Left cardiac atrium (tissue), 4 donors: ENCODE results near the gene CCDC178. TPM values are rescaled to one million over a fixed set of nuclear protein-coding genes. Genes with fewer than 3 reads are reported as not detected.
"Not testable (repeated sequence)": the region's sequence is repeated elsewhere in the genome, so short reads cannot be mapped to it uniquely, and the experiment has no call there.

ENCODE experiments used
- ATAC-seq, 2 donors: fragments of 200-7000 bp; cut with Tn5 transposase; one replicate each; pipeline ENCODE4 v1.9.1; 2020; ENCODE audit warnings: mild to moderate bottlenecking in 2 of 2, moderate library complexity in 2 of 2
- DNase-seq: peaks from one replicate; pipeline ENCODE4 v3.0.0-alpha.2; 2020
- intact Hi-C, 2 donors: fragments of 100-400 bp; cut with DNase I; formaldehyde crosslinking; loops; one replicate each; pipeline versions ENCODE4 v1.14.1 to v1.15.1; 2022 to 2023
- total RNA-seq, 2 donors: library from RNA; stranded (reverse); fragmentation: NEBNext Ultra II Directional; extraction: Animal tissue kit (Norgen Biotek cat#: 25700); gene quantifications; one replicate each; pipeline ENCODE4 v1.2.1, GENCODE V29; 2021
- donor health status: DM: no; HTN: yes; CAD: no.
- donor health status: DM: no; HTN: yes; CAD: no; lungs with severe emphysema.
- donor health status: DM: yes; HTN: yes; CAD: no.
- donor health status: Dilated cardiomyopathy.

Gene CCDC178
- total RNA-seq, 2 donors from 2014 or later: 0.89 to 1.4 TPM

GRCh38 chr18:33264566-33264965, 176.0 kb downstream of the CCDC178 start:
- no peak for ATAC-seq
- no peak for DNase-seq
- intact Hi-C loops: no loop called here

- intact Hi-C loops: no loop called here
- no peak for ATAC-seq
- DNase-seq: no peak
Measured at GRCh38 chr18:33239298-33239697, 201.2 kb downstream of the CCDC178 start.

GRCh38 chr18:33232318-33232626, 208.2 kb downstream of the CCDC178 start:
- DNase-seq (no peak), ATAC-seq (no peak)
- intact Hi-C loops: loop anchor here in 1 of 2 donors (1.0 to 5.0 kb wide), 2 partner anchors 263 to 530 kb away; no protein-coding TSS in a partner anchor

GRCh38 chr18:33231474-33232317, 208.8 kb downstream of the CCDC178 start:
- intact Hi-C loops: loop anchor here in 1 of 2 donors (1.0 to 5.0 kb wide), 2 partner anchors 264 to 531 kb away; no protein-coding TSS in a partner anchor
- ATAC-seq (peak; percentile 74 to 78), DNase-seq (peak; percentile 68)

- intact Hi-C loops: no loop called here
- ATAC-seq (no peak), DNase-seq (no peak)
Measured at GRCh38 chr18:33212363-33212762, 228.2 kb downstream of the CCDC178 start.

- intact Hi-C loops: no loop called here
- DNase-seq (no peak), ATAC-seq (no peak)
Measured at GRCh38 chr18:33210575-33211189, 229.8 kb downstream of the CCDC178 start.

- no peak for DNase-seq
- intact Hi-C loops: no loop called here
- no peak for ATAC-seq
Measured at GRCh38 chr18:33205777-33206176, 234.7 kb downstream of the CCDC178 start.

- intact Hi-C loops: no loop called here
- no peak for ATAC-seq
Measured at GRCh38 chr18:33201509-33201926, 239.0 kb downstream of the CCDC178 start.

GRCh38 chr18:33195795-33196194, 244.7 kb downstream of the CCDC178 start:
- ATAC-seq (no peak), DNase-seq (no peak)
- intact Hi-C loops: no loop called here

More at GRCh38 chr18:33201509-33201926, 239.0 kb downstream of the CCDC178 start:
- DNase-seq: no peak

- intact Hi-C loops: no loop called here
- DNase-seq: no peak
- ATAC-seq: no peak
Measured at GRCh38 chr18:33194793-33195192, 245.7 kb downstream of the CCDC178 start.

- ATAC-seq (no peak), DNase-seq (no peak)
- intact Hi-C loops: no loop called here
Measured at GRCh38 chr18:33184958-33185357, 255.6 kb downstream of the CCDC178 start.

GRCh38 chr18:33184175-33184574, 256.3 kb downstream of the CCDC178 start:
- DNase-seq (no peak), ATAC-seq (no peak)
- intact Hi-C loops: no loop called here

GRCh38 chr18:33183136-33183535, 257.4 kb downstream of the CCDC178 start:
- intact Hi-C loops: no loop called here
- ATAC-seq: no peak
- no peak for DNase-seq

- intact Hi-C loops: no loop called here
- ATAC-seq (no peak), DNase-seq (no peak)
Measured at GRCh38 chr18:33181016-33181415, 259.5 kb downstream of the CCDC178 start.

- ATAC-seq (no peak), DNase-seq (no peak)
- intact Hi-C loops: no loop called here
Measured at GRCh38 chr18:33169218-33169617, 271.3 kb downstream of the CCDC178 start.

GRCh38 chr18:33164121-33164520, 276.4 kb downstream of the CCDC178 start:
- intact Hi-C loops, DNase-seq, ATAC-seq: not testable (repeated sequence)

- ATAC-seq (no peak), DNase-seq (no peak)
- intact Hi-C loops: no loop called here
Measured at GRCh38 chr18:33161131-33161530, 279.4 kb downstream of the CCDC178 start.

- no peak for ATAC-seq
- DNase-seq: no peak
- intact Hi-C loops: no loop called here
Measured at GRCh38 chr18:33159151-33159550, 281.4 kb downstream of the CCDC178 start.

- ATAC-seq (no peak), DNase-seq (no peak)
- intact Hi-C loops: no loop called here
Measured at GRCh38 chr18:33157893-33158292, 282.6 kb downstream of the CCDC178 start.

- DNase-seq (no peak), ATAC-seq (no peak)
- intact Hi-C loops: no loop called here
Measured at GRCh38 chr18:33156906-33157470, 283.5 kb downstream of the CCDC178 start.
